Measurements from ENCODE around the gene COPS6.

Gene COPS6

DNA sequence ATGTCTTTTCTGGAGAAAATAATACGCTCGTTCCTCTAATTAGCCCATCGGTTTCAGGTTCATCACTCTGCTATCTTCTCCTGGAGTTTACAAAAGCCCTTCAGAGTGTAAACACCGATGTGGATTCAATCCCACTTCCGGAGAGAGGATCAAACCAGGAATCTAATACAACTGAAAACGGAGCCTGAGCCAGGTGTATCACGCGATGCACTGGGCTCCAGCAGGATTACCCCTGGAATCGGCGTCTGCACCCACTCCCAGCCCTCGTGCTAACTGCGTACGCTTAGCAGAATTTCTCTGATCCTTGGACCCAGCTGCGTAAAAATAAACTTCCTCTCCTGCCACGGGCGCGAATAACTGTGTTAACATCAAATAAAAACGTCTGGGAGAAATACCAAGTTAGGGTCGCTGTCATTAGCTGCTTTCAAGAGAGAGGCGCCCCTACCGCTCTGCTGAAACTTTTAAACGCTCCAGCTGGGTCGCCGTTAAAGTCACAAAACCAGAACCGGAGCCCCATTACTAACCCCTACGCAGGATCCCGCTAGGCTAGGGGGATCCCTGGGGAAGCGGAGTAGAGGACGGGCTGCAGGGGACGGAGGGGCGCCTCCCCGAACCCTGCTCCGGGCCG is 7.7 kb upstream of the COPS6 start:
- DNase-seq = no peak

DNA sequence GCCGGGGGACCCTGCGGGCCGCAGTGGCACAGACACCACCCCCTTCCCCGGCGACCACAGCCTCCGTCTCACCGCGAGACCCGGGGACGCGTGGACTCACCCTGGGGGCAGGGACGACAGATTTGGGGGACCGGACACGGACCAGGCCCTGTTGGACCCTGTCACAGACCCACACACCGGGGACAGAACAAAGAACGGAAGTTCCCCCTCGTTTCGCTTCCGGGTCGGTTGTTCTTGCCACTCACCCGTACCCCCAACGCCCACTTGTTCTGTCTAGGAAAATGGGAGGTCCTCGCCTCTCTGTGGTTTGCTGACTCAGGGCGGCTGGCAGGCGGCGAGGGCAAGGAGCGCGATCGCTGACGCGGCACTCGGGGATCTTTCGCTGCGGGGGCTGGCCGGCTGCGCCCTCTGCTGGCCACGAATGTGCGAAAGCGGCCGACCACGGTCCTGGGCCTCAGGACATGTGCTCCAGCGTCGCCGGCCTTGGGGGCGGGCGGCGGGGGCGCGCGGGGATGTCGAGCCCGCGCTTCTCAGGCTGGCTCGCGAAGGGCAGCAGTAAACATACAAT is 7.2 kb upstream of the COPS6 start, which contains the start of gene ZNF3:
Gene ZNF3 (minus strand): TSS at position 189 of the 568 bp plus-strand sequence. CDS start 4,366 bp downstream, outside the sequence.
- DNase-seq = peak; percentile 97

DNA sequence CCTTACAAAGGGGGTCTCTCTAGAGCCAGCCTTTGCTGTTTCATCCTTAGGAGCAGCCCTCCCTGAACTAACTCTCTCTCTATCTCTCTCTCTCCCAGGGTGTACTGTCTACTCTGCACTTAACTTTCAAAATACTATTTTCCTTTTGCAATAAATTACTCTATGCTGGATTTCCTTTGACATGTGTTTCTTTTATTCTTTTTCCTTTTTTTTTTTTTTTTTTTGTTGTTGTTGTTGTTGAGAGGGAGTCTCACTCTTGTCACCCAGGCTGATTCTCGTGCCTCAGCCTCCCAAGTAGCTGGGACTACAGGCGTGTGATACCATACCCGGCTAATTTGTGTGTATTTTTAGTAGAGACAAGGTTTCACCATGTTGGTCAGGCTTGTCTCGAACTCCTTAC is 5.8 kb upstream of the COPS6 start:
- DNase-seq = no peak

DNA sequence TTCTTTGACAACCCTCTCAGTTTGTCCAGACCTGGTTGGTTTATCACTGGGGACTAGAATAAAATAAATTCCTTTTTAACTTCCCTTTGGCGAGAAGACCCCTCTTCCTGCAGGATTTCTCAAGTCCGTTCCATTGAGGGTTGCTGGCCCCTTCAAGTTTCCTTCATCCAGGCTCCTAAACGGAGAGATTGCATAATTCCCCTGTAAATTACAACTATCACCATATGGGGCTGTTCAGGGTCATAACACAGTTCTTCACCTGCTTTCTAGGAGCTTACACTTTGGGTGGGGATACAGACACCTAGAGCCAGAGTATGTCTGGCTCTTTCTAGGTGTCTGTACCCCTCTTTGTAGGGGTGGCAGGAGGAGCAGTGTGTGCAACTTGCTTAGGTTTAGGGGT is 3.3 kb upstream of the COPS6 start:
- no peak for DNase-seq

DNA sequence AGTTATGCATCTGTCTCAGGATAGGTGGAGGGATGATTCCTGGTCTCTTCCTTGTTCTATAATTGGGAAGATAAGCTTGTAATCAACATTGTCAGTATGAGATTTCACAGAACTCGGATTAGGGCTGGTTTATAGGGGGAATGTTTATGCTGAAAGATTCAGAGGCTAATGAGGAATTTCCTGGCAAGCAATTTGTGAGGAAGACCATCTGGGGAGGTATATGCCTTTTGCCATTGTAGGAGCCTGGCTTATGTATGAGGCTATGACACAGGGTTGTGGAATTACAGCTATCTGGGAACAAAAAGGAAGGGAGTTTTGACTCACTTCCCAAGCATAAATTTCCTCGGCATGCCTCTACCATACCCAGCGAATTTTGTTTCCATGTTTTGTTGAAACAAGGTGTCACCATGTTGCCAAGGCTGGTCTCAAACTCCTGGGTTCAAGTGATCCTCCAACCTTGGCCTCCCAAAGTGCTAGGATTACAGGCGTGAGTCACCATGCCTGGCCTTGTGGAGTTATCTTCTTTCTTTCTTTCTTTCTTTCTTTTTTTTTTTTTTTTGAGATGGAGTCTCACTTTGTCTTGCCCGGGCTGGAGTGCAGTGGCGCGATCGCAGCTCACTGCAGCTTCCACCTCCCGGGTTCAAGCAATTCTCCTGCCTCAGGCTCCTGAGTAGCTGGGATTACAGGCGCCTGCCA is 1.6 kb upstream of the COPS6 start:
- DNase-seq = no peak

DNA sequence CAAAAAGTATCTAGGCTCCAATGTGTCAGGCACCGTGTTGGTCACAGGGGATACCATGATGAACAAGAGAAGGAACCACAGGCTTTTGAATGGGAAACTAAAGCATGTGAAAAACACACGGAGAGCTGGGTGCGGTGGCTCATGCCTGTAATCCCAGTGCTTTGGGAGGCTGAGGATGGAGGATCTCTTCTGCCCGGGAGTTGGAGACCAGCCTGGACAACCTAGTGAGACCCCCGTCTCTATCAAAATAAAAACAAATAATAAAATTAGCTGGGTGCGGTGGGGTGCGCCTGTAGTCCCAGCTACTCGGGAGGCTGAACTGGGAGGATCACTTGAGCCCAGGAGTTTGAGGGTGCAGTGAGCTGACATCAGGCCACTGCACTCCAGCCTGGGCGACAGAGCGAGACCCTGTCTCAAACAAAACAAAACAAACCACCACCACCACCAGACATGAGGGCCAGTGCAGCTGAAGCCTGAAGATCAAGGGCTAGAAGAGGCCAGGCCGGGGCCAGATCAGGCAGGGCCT is 611 bp upstream of the COPS6 start:
- no peak for DNase-seq

DNA sequence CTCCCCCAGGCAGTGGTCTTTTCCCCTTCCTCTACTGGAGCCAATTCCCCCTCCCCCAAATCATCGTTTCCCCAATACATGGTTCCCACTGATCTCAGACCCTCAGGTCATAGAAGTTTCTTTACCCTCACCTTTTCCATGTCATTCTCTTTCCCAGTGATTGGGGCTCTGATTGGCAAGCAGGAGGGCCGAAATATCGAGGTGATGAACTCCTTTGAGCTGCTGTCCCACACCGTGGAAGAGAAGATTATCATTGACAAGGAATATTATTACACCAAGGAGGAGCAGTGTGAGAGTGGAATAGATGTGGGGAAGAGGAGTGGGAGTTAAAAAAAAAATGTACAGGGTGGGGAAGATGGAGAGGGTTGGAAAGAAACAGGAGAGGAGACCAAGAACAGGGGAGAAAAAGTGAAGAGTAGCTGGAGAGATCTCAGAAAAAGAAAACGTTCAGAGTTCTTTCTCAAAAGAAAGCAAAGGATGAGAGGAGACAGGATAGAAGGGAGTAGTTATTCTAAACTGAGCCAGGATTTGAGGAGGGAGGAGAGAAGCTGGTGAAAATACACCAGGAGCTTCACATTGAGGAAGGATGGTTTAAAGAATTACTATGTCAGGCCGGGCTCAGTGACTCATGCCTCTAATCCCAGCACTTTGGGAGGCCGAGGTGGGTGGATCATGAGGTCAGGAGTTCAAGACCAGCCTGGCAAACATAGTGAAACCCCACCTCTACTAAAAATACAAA is 858 bp downstream of the COPS6 start:
- DNase-seq = no peak

DNA sequence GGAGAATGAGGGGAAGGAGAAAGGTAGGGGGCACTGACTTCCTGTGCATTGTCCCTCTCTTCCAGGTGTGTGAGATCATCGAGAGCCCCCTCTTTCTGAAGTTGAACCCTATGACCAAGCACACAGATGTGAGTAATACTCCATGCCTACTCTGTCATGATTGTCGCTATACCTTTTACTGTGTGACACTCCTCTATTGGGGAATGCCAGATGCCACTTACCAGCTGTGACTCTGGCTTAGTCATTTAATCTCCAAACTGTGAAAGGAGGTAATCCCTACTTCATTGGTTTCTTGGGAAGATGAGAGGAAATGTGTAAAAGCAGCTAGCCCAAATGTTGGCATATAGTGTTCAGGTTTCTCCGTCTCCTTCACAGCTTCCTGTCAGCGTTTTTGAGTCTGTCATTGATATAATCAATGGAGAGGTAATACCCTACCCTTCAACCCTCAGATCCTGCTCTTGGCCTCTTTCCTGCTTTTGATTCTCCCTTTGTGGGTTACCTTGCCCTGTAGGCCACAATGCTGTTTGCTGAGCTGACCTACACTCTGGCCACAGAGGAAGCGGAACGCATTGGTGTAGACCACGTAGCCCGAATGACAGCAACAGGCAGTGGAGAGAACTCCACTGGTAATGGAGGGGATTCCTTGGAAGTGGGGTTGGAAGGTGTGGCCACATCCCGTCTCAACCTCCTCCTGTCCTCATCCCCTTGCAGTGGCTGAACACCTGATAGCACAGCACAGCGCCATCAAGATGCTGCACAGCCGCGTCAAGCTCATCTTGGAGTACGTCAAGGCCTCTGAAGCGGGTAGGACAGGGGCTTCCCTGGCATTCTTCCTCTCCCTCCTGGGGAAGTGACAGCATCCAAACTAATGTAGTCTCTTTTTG is 2.0 kb downstream of the COPS6 start:
- no peak for DNase-seq

DNA sequence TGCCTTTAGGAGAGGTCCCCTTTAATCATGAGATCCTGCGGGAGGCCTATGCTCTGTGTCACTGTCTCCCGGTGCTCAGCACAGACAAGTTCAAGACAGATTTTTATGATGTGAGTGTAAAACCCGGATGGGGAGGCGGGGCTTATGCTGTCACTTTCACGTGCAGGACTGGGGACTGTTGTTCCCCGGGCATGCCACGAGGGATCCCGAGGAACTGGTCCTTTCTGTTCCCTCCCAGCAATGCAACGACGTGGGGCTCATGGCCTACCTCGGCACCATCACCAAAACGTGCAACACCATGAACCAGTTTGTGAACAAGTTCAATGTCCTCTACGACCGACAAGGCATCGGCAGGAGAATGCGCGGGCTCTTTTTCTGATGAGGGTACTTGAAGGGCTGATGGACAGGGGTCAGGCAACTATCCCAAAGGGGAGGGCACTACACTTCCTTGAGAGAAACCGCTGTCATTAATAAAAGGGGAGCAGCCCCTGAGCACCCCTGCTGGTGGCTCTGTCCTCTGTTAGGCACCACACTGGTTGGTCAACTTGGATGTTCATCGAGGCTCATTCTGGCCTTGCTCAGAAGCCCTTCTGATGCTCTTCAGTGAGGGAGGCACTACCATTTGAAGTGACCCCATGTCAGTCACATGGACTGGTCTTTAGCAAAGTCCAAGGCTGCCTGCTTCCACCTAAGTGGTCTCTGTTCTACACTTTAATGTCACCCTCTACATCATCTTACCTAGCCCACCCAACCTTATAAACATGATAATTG is 2.8 kb downstream of the COPS6 start:
- no peak for DNase-seq

DNA sequence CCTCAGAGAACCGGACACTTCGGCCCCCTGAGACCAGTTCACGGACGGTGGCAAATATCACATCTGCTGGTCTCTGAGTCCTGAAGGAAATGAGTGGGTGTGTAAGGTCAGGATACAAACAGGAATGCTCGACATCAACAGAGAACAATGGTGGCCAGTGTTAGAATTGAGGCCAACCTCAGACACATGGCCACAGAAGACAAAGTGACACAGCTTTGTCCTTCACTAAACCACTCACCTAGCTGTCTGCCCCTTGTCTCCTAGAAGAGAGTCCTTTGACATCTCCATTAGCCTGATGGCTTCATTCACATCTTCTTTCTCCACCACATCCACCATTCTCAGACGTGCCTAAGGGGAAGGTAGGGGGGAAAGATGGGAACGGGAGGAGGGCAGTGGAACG is 4.3 kb downstream of the COPS6 start:
- no peak for DNase-seq

DNA sequence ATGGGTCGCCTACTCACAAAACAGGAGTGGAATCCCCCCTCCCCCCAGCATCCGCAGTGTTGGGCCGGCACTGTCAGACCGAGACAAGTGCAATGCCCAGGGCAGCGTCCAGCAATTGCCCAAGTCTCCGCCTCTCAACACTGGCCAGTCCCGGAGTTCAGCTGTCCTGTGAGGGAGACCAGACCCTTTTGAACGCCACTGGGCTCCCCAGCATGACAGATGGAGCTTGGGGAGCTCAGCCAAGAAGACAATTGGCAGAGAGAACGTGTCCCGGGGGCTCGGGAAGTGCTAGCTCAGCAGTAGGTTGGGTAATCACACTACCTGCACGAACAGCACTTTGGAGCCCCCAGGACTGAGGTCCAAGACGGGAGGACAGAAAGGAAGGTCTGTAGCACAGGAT is 4.7 kb downstream of the COPS6 start:
- DNase-seq = no peak

DNA sequence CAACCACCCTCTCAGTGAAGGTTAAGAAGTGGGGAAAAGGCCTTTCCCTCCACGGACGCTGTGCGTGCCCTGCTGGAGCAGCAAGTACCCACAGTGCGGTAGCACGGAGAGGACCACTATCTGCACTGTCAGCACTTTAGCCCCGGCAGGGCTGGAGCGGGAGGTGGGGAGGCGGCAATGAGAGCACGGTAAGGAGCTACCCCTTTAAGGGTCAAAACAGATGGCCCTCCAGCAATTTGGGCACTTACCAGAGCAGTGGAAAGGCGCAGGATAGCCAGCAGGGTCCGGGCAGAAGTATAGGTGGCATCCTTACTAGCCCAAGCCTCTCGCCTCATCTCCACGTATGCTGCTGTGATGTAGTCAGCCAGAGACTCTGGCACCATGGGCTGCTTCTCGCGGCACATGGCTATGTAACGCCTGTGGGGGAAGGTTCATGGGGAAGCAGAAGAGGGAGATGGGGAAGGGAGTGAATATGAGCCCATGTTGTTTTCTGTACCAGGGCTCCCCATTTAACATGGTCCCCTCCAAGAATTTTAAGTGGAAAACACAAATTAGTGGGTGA is 5.2 kb downstream of the COPS6 start:
- no peak for DNase-seq

DNA sequence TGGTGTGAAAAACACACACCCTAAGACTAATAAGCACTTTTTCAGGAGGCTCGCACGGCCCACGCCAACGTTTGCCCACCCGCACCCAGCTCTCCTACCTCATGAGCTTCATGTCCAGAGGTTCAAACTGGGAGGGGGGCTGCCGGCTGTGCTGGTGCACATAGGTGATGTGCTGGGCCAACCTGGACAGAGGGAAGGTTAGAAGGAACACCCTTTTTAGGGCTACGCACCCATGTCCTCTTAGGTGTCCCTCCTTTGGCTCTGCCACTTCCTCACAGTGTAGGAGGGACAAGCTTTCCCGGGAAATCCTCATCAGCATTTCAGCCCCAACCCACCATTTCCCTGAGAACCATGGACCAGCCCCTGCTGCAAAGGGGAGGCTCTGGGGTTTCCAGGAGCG is 6.5 kb downstream of the COPS6 start:
- no peak for DNase-seq

DNA sequence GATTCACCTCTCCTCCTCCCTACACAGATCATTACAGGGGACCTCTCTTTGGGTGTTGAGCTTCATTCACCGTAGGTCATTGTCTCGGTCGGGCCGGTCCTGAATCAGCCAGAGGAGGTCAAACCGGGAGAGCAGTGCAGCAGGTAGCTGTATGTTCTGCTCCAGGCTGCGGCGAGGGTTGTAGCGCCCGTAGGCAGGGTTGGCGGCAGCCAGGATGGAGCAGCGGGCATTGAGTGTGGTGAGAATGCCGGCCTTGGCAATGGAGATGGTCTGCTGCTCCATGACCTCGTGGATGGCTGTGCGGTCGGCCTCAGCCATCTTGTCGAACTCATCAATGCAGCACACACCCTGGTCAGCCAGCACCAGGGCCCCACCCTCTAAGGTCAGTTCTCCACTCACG is 6.9 kb downstream of the COPS6 start:
- DNase-seq = no peak

DNA sequence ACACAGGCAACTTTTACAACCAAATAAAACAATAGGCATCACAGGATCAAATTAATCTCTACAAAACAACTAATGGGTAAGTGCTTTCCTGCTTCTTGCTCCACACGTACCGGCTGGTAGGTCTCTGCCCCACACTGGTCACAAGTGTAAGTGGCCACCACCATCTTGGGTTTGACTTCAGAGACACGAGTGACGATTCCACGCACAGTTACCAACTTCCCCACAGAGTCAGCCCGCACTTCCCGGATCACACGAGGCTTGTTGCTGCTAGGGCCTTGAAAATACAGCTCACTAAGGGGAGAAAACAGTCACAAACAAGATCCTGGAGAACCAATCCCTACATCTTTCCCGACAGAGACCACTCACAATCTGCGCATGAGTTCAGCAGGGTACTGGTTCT is 10.1 kb downstream of the COPS6 start:
- DNase-seq = no peak

DNA sequence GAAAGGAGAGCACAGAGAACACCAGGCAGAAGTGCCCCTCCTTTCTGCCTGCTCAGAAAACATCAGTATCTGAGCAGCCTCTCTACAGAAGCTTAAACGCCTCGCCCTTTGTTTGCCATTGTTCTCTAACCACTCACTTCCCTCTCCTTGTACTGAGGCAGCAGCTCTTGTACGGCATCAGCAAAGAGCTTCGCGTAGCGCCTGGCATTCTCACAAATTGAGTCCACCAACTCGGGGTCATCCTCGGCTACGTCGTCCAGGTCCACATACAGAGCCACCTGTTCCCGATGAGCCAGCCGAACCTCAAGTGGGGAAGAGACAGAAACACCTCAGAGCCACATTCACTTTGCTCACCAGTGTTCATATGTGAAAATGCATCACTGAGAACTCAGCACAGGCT is 10.7 kb downstream of the COPS6 start:
- no peak for DNase-seq

DNA sequence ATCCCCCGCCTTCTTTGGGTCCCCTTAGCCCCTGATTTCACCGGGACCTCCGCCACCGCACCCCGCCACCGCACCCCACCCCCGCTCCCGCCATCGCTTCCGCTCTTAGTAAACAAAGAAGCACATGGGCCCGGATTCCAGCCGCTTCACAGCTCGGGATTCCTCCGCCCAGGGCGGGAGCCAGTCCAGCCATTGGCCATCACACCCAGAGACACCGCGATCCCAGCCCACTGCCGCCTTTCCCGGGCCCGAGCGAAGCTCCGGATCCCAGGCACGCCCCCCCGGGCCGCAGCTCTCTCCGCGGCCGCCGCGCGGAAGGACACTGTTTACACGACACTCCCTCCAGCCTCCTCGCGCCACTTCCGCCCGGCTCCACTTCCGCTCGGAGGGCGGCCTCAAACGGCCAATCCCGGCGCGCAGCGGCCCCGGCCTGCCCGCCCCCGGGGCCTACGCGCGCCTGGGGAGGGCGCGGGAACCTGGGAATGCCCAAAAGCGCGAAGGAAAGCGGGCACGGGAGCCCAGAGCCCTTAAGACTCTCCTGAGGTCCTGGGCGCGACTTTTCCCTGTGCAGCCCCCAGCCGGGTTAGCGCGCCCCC is 11.7 kb downstream of the COPS6 start:
- DNase-seq = peak; percentile 79 to 80

DNA sequence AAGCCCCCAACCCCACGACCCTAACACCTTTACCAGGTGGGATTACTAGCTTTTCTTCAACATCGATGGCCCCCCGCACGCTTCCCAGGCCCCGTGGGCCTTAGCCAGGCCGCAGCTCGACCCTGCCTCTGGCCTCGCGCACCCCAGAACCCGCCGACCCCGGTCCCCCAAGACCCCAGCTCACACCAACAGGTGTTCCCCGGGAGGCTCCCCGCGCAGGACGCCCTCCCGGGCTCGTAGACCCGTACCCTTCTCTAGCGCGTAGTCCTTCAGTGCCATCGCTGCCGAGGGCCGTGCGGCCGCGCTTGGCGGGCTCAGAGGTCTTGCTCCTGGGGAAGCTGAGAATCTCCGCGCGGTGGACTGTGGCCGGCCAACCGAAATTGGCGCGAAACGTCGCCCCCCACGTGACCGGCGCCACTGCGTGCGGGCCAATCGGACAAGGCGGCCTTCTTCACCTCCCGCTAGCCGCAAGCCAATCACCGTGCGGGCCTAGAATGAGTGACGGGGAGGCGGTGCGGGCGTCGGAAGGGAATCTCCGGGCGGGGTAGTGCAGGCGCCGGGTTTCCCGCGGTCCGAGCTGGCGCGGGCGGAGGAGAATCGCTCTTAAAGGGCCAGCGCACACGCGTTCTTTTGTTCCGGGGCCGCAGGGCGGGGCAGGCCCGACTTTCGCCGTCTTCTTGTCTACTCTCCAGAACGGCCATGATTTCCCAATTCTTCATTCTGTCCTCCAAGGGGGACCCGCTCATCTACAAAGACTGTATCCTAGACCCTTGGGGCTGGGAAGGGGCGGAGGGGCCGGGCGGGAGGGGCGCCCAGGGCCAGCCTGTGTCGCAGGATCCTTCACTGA is 12.5 kb downstream of the COPS6 start, which contains the start of the genes AP4M1 and MCM7:
Gene AP4M1 (plus strand): TSS at position 628 of the 847 bp plus-strand sequence. CDS start 72 bp downstream, at position 700.
Gene MCM7 (minus strand): TSS at position 382 of the 847 bp plus-strand sequence. CDS start 103 bp downstream, at position 279.
- peak; percentile 96 to 97 for DNase-seq

Data from stimulated activated CD4-positive, alpha-beta T cell treated with anti-CD3 and anti-CD28 coated beads, Interleukin-2, amount 100 ng/mL, for 48 hours (primary cell).